ENCODE data around the gene DUSP5. TPM values are rescaled to one million over a fixed set of nuclear protein-coding genes. Genes with fewer than 3 reads are reported as not detected.

The DUSP5 gene
- total and polyA plus RNA-seq, 2 of the 8 experiments (the other 6 are each of a cell fraction or from before 2014, with no cell fraction given), result 13.6 to 30.3 TPM

- no peak overlapping the region for H3K9ac ChIP-seq (replicated peaks in 1 of 4; ENCODE audit: extremely low read depth in 1 of 4, low read depth in 3 of 4, low read length in 3 of 4)
- ChIA-PET CTCF (ENCODE audit: partially characterized antibody) (interaction anchor here (0.6 to 5.1 kb wide), 69 partner anchors 11 to 252 kb away, joined by 3 to 49 read pairs (median 4); partner anchors contain the start of gene SMNDC1), POLR2A (ENCODE audit: partially characterized antibody) (interaction anchor here (1.1 to 1.2 kb wide), 3 partner anchors 17 to 49 kb away, joined by 4 to 7 read pairs (median 6); partner anchors contain the start of genes DUSP5 and SMC3)
- no peaks in the 10 kb centered on the region for H4K20me1 ChIP-seq (replicated peaks in 1 of 2; ENCODE audit: control insufficient read depth in 1 of 2, insufficient read depth in 2 of 2, low read length in 2 of 2)
- no peak overlapping the region; the same call in 1 of the 2 replicates for H2AFZ ChIP-seq (ENCODE audit: low read length)
- H4K8ac ChIP-seq (ENCODE audit: extremely low read depth, insufficient read depth, low read length), result no peak overlapping the region
- no peak overlapping the region for H3K4me3 ChIP-seq (ENCODE audit: extremely low read depth in 1 of 4, insufficient read depth in 2 of 4, low read depth in 3 of 4, low read length in 4 of 4)
- TF ChIP-seq RAD21 (IDR thresholded peaks at IDR 0.05 in 1 of 2, conservative IDR thresholded peaks at IDR 0.05 in 1 of 2; ENCODE audit: low read depth in 2 of 2, low read length in 2 of 2) (peak; percentile 82 to 85), CREB1 (IDR thresholded peaks at IDR 0.05) (peak; percentile 36; the same call in 1 of the 2 replicates), SAP30 (IDR thresholded peaks at IDR 0.05; ENCODE audit: insufficient read depth, insufficient replicate concordance, low read length) (no peak), ZNF274 (IDR thresholded peaks at IDR 0.05; ENCODE audit: borderline replicate concordance, extremely low read depth, low read length) (no peak), TAF7 (optimal IDR thresholded peaks at IDR 0.05; ENCODE audit: borderline replicate concordance, low read depth, low read length) (no peak), POU5F1 (IDR thresholded peaks at IDR 0.05; ENCODE audit: low read depth, low read length) (peak; percentile 42; the same call in 1 of the 2 replicates)
- TF ChIP-seq, protein P1, sequence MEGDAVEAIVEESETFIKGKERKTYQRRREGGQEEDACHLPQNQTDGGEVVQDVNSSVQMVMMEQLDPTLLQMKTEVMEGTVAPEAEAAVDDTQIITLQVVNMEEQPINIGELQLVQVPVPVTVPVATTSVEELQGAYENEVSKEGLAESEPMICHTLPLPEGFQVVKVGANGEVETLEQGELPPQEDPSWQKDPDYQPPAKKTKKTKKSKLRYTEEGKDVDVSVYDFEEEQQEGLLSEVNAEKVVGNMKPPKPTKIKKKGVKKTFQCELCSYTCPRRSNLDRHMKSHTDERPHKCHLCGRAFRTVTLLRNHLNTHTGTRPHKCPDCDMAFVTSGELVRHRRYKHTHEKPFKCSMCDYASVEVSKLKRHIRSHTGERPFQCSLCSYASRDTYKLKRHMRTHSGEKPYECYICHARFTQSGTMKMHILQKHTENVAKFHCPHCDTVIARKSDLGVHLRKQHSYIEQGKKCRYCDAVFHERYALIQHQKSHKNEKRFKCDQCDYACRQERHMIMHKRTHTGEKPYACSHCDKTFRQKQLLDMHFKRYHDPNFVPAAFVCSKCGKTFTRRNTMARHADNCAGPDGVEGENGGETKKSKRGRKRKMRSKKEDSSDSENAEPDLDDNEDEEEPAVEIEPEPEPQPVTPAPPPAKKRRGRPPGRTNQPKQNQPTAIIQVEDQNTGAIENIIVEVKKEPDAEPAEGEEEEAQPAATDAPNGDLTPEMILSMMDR (IDR thresholded peaks at IDR 0.05; ENCODE audit: control extremely low read depth in 1 of 3, insufficient read depth in 1 of 3, low read depth in 1 of 3, low read length in 3 of 3), result peak in 2 of 3 experiments; percentile 63 to 82; a peak in 3 of 4 replicates
- H3K27ac ChIP-seq (ENCODE audit: low read depth, low read length), result no peak overlapping the region
- no peaks in the 10 kb centered on the region for H3K9me3 ChIP-seq (ENCODE audit: insufficient read depth in 2 of 2, low read depth in 1 of 2, low read length in 1 of 2)
- H3K4me2 ChIP-seq (ENCODE audit: insufficient read depth in 1 of 2, low read depth in 2 of 2, low read length in 2 of 2), result no peak overlapping the region
- H2BK5ac ChIP-seq (ENCODE audit: low read depth, low read length), result no peak overlapping the region
- H3K56ac ChIP-seq (replicated peaks; ENCODE audit: insufficient read length, low read depth, low read length), result no peak overlapping the region
- H3K4me1 ChIP-seq (replicated peaks in 1 of 4; ENCODE audit: control insufficient read depth in 3 of 4, insufficient read depth in 4 of 4, low read length in 3 of 4), result no peaks in the 10 kb centered on the region
- H4K5ac ChIP-seq (ENCODE audit: insufficient read length, low read depth, low read length), result no peak overlapping the region
- H2BK15ac ChIP-seq (ENCODE audit: low read length), result no peak overlapping the region
- H3K36me3 ChIP-seq (ENCODE audit: control insufficient read depth in 2 of 4, insufficient read depth in 4 of 4, low read length in 3 of 4), result no peaks in the 10 kb centered on the region
- H3K27me3 ChIP-seq (replicated peaks in 1 of 4; ENCODE audit: control insufficient read depth in 3 of 4, extremely low read depth in 1 of 4, insufficient read depth in 3 of 4, low read length in 3 of 4), result no peaks in the 10 kb centered on the region
- H3K79me1 ChIP-seq (ENCODE audit: low read depth, low read length), result no peaks in the 10 kb centered on the region
- H2BK12ac ChIP-seq (ENCODE audit: low read depth, low read length), result no peak overlapping the region
- no peak overlapping the region for H4K91ac ChIP-seq (replicated peaks; ENCODE audit: insufficient read length, low read length)
- no peak overlapping the region for H3K18ac ChIP-seq (ENCODE audit: extremely low read depth, low read length)
- H3K79me2 ChIP-seq (ENCODE audit: control insufficient read depth in 1 of 2, insufficient read depth in 2 of 2, low read length in 2 of 2), result no peaks in the 10 kb centered on the region
- FAIRE-seq, result peak; percentile 94
- WGBS, 2 experiments (ENCODE audit: extremely low coverage in 1 of 2, insufficient coverage in 1 of 2, insufficient read length in 1 of 2, insufficient replicate concordance in 2 of 2, low coverage in 1 of 2, low lambda C conversion rate in 2 of 2, missing lambda C conversion rate in 1 of 2), result 31% methylated on average over 8 of the region's 8 CpGs; no CpG with 5 or more reads in 1 of the 2 experiments
- H3K23me2 ChIP-seq (ENCODE audit: low read depth, low read length), result no peaks in the 10 kb centered on the region
- H2BK120ac ChIP-seq (replicated peaks; ENCODE audit: low read depth, low read length), result no peak overlapping the region
- H3K4ac ChIP-seq (replicated peaks; ENCODE audit: insufficient read length, low read depth, low read length), result no peak overlapping the region
- H3K14ac ChIP-seq (ENCODE audit: insufficient read length), result no peak overlapping the region
- peak in 1 of 2 experiments; percentile 29 for DNase-seq (ENCODE audit: low read depth in 1 of 2, low spot score in 2 of 2)
- no peak overlapping the region for H2BK20ac ChIP-seq (ENCODE audit: low read length)
- no peak overlapping the region for H2AK5ac ChIP-seq (ENCODE audit: low read depth, low read length)
- H3K23ac ChIP-seq (ENCODE audit: insufficient read length), result no peak overlapping the region
These were observed 49.5 kb downstream of the DUSP5 start for GRCh38 chr10:110547139-110547761.
